HepG2 (cell line): Measurements from ENCODE around the gene ABHD6. TPM values are rescaled to one million over a fixed set of nuclear protein-coding genes. Genes with fewer than 3 reads are reported as not detected.

Experiments used
- CEBPG ChIP-seq: IDR thresholded peaks from 2 replicates; pipeline ENCODE4 v1.6.1; 2016
- GLI4 ChIP-seq: sonication (generic); formaldehyde crosslinking; IDR thresholded peaks from 2 replicates; pipeline ENCODE4 v1.5.1; 2020; ENCODE audit warnings: missing genetic modification reagents, mild to moderate bottlenecking, moderate library complexity, borderline replicate concordance
- HDAC6 ChIP-seq: fragments of 200-600 bp; sonication (generic); IDR thresholded peaks from 2 replicates; pipeline ENCODE4 v1.7.0; 2017; ENCODE audit warnings: mild to moderate bottlenecking, antibody characterized with exemption, low read length, low read depth
- HMGA1 ChIP-seq: sonication (generic); formaldehyde crosslinking; conservative IDR thresholded peaks from 2 replicates; pipeline ENCODE4 v1.4.0; 2020; ENCODE audit warnings: missing genetic modification reagents
- HNRNPLL ChIP-seq: fragments of 200-400 bp; formaldehyde crosslinking; IDR thresholded peaks from 2 replicates; pipeline ENCODE4 v1.6.1; 2017; ENCODE audit warnings: mild to moderate bottlenecking, low read depth, low read length; ENCODE audit not compliant: poor library complexity, severe bottlenecking
- JUND ChIP-seq: sonication (generic); formaldehyde crosslinking; IDR thresholded peaks from 2 replicates; pipeline ENCODE4 v1.8.0; 2022; ENCODE audit warnings: mild to moderate bottlenecking, missing genetic modification reagents
- PAX8 ChIP-seq: sonication (generic); formaldehyde crosslinking; IDR thresholded peaks from 2 replicates; pipeline ENCODE4 v1.8.0; 2022; ENCODE audit warnings: mild to moderate bottlenecking, missing genetic modification reagents, borderline replicate concordance
- RAD21 ChIP-seq: fragments of 450-650 bp; formaldehyde crosslinking; IDR thresholded peaks from 2 replicates; pipeline ENCODE4 v1.5.0; 2020; ENCODE audit warnings: mild to moderate bottlenecking
- RFX5 ChIP-seq: IDR thresholded peaks from 2 replicates; pipeline ENCODE4 v1.6.1; 2011; ENCODE audit warnings: low read depth, low read length, improper control_type of control experiment
- STAG1 ChIP-seq: sonication (generic); formaldehyde crosslinking; IDR thresholded peaks from 2 replicates; pipeline ENCODE4 v1.4.0; 2020; ENCODE audit warnings: missing genetic modification reagents
- XBP1 ChIP-seq: sonication (generic); formaldehyde crosslinking; IDR thresholded peaks from 2 replicates; pipeline ENCODE4 v1.5.0; 2020; ENCODE audit warnings: missing genetic modification reagents
- ZNF24 ChIP-seq: fragments of 450-650 bp; IDR thresholded peaks from 2 replicates; pipeline ENCODE4 v1.6.1; 2017; ENCODE audit warnings: antibody characterized with exemption, mild to moderate bottlenecking
- ZNF557 ChIP-seq: sonication (generic); formaldehyde crosslinking; IDR thresholded peaks from 2 replicates; pipeline ENCODE4 v1.4.0; 2020; ENCODE audit warnings: missing genetic modification reagents
- ZNF562 ChIP-seq: sonication (generic); formaldehyde crosslinking; IDR thresholded peaks from 2 replicates; pipeline ENCODE4 v1.8.0; 2022; ENCODE audit warnings: missing genetic modification reagents, borderline replicate concordance
- ZNF703 ChIP-seq: sonication (generic); formaldehyde crosslinking; IDR thresholded peaks from 2 replicates; pipeline ENCODE4 v1.5.1; 2020; ENCODE audit warnings: missing genetic modification reagents, mild to moderate bottlenecking, moderate library complexity, borderline replicate concordance
- ZZZ3 ChIP-seq: sonication (generic); formaldehyde crosslinking; IDR thresholded peaks from 2 replicates; pipeline ENCODE4 v1.4.0; 2020; ENCODE audit warnings: missing genetic modification reagents, mild to moderate bottlenecking, borderline replicate concordance
- polyA plus RNA-seq, 8 experiments: library from polyadenylated mRNA; depleted of rRNA in 3 of 8; stranded (reverse) in 7 of 8; unstranded in 1 of 8; fragments of >200 nt; fragmentation: Illumina TruSeq in 4 of 8; extraction: Trizol in 4 of 8; gene quantifications; 2 replicates each; pipeline versions ENCODE4 v1.2.1 to v1.2.3, GENCODE V29; 2011 to 2016; ENCODE audit warnings: low read depth in 4 of 8, missing spikeins in 1 of 8, mixed read lengths in 1 of 8; ENCODE audit not compliant: insufficient read depth in 1 of 8
- total RNA-seq, 5 experiments: library from RNA; depleted of rRNA; stranded (reverse); fragments of >200 nt; fragmentation: Illumina TruSeq; extraction: Trizol; gene quantifications; 2 replicates each; pipeline ENCODE4 v1.2.3, GENCODE V29; 2016; ENCODE audit warnings: low read depth in 1 of 5
- TF ChIP-seq, protein P1 (sequence below): sonication (generic); formaldehyde crosslinking; IDR thresholded peaks from 2 replicates; pipeline ENCODE4 v1.9.0; 2021; ENCODE audit warnings: mild to moderate bottlenecking, missing genetic modification reagents
- TF ChIP-seq, protein P2 (sequence below): sonication (generic); formaldehyde crosslinking; IDR thresholded peaks from 2 replicates; pipeline ENCODE4 v1.4.0; 2020; ENCODE audit warnings: mild to moderate bottlenecking, low read depth, missing genetic modification reagents
- TF ChIP-seq, protein P3 (sequence below): IDR thresholded peaks from 2 replicates; pipeline ENCODE4 v1.6.1; 2016; ENCODE audit warnings: mild to moderate bottlenecking, missing biosample characterization, missing genetic modification reagents
- TF ChIP-seq, protein P4 (sequence below): sonication (generic); formaldehyde crosslinking; IDR thresholded peaks from 2 replicates; pipeline ENCODE4 v1.4.0; 2020; ENCODE audit warnings: missing genetic modification reagents, low read depth, mild to moderate bottlenecking, borderline replicate concordance
- TF ChIP-seq, protein P5 (sequence below): sonication (generic); formaldehyde crosslinking; IDR thresholded peaks from 2 replicates; pipeline ENCODE4 v1.5.1; 2020; ENCODE audit warnings: missing genetic modification reagents, mild to moderate bottlenecking, borderline replicate concordance

Gene ABHD6
- total and polyA plus RNA-seq, 2 of the 13 experiments (the other 11 are each of a cell fraction or from before 2014, with no cell fraction given): 9.0 to 17.2 TPM

DNA sequence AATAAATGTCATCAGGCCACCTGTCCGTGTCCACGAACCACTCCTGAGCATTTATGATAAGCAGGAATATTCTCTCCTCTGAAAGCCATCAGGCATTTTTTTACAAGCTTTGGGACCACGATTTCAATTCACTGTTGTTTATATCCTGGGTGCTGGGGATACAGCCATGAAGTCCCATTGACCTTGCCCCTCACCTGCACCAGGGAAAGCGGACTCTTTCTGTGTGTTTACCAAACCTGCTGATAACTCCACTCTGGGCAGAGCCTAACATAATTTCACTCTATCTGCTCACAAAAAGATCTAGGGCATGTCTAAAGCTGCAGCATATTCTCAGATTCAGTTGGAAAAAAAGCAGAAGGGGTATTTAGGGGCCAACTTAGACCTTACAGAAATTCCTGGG is 31.6 kb upstream of the ABHD6 start (continued):
- TF ChIP-seq, protein P1, sequence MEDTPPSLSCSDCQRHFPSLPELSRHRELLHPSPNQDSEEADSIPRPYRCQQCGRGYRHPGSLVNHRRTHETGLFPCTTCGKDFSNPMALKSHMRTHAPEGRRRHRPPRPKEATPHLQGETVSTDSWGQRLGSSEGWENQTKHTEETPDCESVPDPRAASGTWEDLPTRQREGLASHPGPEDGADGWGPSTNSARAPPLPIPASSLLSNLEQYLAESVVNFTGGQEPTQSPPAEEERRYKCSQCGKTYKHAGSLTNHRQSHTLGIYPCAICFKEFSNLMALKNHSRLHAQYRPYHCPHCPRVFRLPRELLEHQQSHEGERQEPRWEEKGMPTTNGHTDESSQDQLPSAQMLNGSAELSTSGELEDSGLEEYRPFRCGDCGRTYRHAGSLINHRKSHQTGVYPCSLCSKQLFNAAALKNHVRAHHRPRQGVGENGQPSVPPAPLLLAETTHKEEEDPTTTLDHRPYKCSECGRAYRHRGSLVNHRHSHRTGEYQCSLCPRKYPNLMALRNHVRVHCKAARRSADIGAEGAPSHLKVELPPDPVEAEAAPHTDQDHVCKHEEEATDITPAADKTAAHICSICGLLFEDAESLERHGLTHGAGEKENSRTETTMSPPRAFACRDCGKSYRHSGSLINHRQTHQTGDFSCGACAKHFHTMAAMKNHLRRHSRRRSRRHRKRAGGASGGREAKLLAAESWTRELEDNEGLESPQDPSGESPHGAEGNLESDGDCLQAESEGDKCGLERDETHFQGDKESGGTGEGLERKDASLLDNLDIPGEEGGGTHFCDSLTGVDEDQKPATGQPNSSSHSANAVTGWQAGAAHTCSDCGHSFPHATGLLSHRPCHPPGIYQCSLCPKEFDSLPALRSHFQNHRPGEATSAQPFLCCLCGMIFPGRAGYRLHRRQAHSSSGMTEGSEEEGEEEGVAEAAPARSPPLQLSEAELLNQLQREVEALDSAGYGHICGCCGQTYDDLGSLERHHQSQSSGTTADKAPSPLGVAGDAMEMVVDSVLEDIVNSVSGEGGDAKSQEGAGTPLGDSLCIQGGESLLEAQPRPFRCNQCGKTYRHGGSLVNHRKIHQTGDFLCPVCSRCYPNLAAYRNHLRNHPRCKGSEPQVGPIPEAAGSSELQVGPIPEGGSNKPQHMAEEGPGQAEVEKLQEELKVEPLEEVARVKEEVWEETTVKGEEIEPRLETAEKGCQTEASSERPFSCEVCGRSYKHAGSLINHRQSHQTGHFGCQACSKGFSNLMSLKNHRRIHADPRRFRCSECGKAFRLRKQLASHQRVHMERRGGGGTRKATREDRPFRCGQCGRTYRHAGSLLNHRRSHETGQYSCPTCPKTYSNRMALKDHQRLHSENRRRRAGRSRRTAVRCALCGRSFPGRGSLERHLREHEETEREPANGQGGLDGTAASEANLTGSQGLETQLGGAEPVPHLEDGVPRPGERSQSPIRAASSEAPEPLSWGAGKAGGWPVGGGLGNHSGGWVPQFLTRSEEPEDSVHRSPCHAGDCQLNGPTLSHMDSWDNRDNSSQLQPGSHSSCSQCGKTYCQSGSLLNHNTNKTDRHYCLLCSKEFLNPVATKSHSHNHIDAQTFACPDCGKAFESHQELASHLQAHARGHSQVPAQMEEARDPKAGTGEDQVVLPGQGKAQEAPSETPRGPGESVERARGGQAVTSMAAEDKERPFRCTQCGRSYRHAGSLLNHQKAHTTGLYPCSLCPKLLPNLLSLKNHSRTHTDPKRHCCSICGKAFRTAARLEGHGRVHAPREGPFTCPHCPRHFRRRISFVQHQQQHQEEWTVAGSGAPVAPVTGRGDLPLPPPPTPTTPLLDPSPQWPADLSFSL: no peak
- no peak for TF ChIP-seq XBP1
- TF ChIP-seq, protein P2, sequence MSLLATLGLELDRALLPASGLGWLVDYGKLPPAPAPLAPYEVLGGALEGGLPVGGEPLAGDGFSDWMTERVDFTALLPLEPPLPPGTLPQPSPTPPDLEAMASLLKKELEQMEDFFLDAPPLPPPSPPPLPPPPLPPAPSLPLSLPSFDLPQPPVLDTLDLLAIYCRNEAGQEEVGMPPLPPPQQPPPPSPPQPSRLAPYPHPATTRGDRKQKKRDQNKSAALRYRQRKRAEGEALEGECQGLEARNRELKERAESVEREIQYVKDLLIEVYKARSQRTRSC (CRISPR knock-in tag): no peak
- TF ChIP-seq, protein P3, sequence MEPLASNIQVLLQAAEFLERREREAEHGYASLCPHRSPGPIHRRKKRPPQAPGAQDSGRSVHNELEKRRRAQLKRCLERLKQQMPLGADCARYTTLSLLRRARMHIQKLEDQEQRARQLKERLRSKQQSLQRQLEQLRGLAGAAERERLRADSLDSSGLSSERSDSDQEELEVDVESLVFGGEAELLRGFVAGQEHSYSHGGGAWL (CRISPR knock-in tag): no peak
- no peak for TF ChIP-seq ZNF562 (CRISPR knock-in tag)
- TF ChIP-seq CEBPG: no peak
- TF ChIP-seq ZNF24: no peak
- TF ChIP-seq RFX5: no peak
- no peak for TF ChIP-seq PAX8
- TF ChIP-seq HNRNPLL: no peak
- TF ChIP-seq ZNF703 (CRISPR knock-in tag): no peak
- TF ChIP-seq, protein P4, sequence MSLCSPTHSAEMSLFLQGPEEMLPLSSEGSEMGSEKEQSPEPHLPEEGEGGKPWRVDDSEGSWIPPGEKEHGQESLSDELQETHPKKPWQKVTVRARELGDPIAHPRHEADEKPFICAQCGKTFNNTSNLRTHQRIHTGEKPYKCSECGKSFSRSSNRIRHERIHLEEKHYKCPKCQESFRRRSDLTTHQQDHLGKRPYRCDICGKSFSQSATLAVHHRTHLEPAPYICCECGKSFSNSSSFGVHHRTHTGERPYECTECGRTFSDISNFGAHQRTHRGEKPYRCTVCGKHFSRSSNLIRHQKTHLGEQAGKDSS (CRISPR knock-in tag): no peak
- TF ChIP-seq HDAC6: no peak
- TF ChIP-seq STAG1 (CRISPR knock-in tag): no peak
- TF ChIP-seq ZNF557 (CRISPR knock-in tag): no peak
- TF ChIP-seq HMGA1 (CRISPR knock-in tag): no peak
- TF ChIP-seq JUND (CRISPR knock-in tag): no peak
- no peak for TF ChIP-seq GLI4
- TF ChIP-seq, protein P5, sequence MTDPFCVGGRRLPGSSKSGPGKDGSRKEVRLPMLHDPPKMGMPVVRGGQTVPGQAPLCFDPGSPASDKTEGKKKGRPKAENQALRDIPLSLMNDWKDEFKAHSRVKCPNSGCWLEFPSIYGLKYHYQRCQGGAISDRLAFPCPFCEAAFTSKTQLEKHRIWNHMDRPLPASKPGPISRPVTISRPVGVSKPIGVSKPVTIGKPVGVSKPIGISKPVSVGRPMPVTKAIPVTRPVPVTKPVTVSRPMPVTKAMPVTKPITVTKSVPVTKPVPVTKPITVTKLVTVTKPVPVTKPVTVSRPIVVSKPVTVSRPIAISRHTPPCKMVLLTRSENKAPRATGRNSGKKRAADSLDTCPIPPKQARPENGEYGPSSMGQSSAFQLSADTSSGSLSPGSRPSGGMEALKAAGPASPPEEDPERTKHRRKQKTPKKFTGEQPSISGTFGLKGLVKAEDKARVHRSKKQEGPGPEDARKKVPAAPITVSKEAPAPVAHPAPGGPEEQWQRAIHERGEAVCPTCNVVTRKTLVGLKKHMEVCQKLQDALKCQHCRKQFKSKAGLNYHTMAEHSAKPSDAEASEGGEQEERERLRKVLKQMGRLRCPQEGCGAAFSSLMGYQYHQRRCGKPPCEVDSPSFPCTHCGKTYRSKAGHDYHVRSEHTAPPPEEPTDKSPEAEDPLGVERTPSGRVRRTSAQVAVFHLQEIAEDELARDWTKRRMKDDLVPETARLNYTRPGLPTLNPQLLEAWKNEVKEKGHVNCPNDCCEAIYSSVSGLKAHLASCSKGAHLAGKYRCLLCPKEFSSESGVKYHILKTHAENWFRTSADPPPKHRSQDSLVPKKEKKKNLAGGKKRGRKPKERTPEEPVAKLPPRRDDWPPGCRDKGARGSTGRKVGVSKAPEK: no peak
- no peak for TF ChIP-seq ZZZ3
- no peak for TF ChIP-seq RAD21 (CRISPR knock-in tag)
